ENCODE measurements around the gene GXYLT1.

Gene GXYLT1

DNA sequence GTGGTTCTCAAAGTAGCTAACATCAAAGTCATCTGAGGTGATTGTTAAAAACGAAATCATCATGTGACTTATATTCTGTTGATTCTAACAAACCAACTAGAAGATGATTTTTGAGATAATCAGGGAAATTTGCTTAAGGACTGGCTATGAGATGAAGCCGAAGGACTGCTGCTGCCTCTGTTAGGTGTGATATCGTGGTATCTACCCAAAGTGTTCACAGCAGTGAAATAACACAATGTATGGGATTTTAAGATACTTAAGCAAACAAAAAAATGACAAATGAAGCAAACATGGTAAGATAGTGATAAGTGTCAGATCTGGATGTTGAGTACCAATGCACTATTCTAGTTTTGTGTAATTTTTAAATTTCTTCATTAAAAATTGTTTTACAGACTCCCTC, 59.1 kb downstream of the GXYLT1 start:
- H3K36me3 ChIP-seq (ENCODE audit: control insufficient read depth, low read length), result peaks cover 26% of the 10 kb centered on the region
- TF ChIP-seq, protein P1, sequence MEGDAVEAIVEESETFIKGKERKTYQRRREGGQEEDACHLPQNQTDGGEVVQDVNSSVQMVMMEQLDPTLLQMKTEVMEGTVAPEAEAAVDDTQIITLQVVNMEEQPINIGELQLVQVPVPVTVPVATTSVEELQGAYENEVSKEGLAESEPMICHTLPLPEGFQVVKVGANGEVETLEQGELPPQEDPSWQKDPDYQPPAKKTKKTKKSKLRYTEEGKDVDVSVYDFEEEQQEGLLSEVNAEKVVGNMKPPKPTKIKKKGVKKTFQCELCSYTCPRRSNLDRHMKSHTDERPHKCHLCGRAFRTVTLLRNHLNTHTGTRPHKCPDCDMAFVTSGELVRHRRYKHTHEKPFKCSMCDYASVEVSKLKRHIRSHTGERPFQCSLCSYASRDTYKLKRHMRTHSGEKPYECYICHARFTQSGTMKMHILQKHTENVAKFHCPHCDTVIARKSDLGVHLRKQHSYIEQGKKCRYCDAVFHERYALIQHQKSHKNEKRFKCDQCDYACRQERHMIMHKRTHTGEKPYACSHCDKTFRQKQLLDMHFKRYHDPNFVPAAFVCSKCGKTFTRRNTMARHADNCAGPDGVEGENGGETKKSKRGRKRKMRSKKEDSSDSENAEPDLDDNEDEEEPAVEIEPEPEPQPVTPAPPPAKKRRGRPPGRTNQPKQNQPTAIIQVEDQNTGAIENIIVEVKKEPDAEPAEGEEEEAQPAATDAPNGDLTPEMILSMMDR (IDR thresholded peaks at IDR 0.05; ENCODE audit: low read depth, low read length, poor library complexity, severe bottlenecking), result no peak
- no peak for TF ChIP-seq EZH2phosphoT487 (IDR thresholded peaks at IDR 0.05; ENCODE audit: borderline replicate concordance, low read length)

DNA sequence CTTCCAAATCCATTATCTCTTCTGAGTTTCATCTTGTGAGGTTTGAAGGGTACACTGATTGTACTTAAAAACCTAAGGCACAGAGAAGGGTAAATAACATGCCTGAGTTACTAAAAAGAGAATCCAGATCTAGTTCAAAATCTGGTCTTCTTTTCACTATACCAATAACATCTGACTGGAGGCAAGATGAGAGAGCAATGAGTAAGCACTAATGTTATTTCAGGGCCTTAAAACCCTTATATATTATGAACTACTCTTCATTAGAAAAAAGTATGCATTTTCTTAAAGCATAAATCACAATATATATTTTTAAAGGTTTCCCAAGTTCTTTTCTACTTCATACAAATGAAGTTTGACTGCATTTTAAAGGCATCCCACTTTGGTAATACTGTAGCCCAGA, 60.2 kb downstream of the GXYLT1 start:
- Histone ChIP-seq H3K4me3 (ENCODE audit: low read length) (no peak overlapping the region), H3K4me2 (ENCODE audit: low read length) (no peak overlapping the region), H3K4me1 (ENCODE audit: control insufficient read depth, low read length) (no peaks in the 10 kb centered on the region), H3F3A (ENCODE audit: control insufficient read depth, insufficient read depth) (no peaks in the 10 kb centered on the region), H3K27me3 (ENCODE audit: control insufficient read depth, low read length) (no peaks in the 10 kb centered on the region), H3K27ac (ENCODE audit: low read depth, low read length) (no peak overlapping the region), H3K79me2 (ENCODE audit: control insufficient read depth, low read length) (no peaks in the 10 kb centered on the region), H3K9me2 (replicated peaks; ENCODE audit: control insufficient read depth, low read length) (no peaks in the 10 kb centered on the region), H3K36me3 (ENCODE audit: control insufficient read depth, low read length) (peaks cover 19% of the 10 kb centered on the region), H3K9me3 (ENCODE audit: control insufficient read depth, insufficient read depth, low read length) (no peaks in the 10 kb centered on the region), H4K20me1 (ENCODE audit: control insufficient read depth, insufficient read depth, low read depth, low read length) (no peaks in the 10 kb centered on the region)
- TF ChIP-seq, protein P1 (IDR thresholded peaks at IDR 0.05; ENCODE audit: low read depth, low read length, poor library complexity, severe bottlenecking), result no peak
- no peak for TF ChIP-seq EZH2phosphoT487 (IDR thresholded peaks at IDR 0.05; ENCODE audit: borderline replicate concordance, low read length)

More for the DNA sequence above, 59.1 kb downstream of the GXYLT1 start:
- Histone ChIP-seq H3K27me3 (ENCODE audit: control insufficient read depth, low read length) (no peaks in the 10 kb centered on the region), H3F3A (ENCODE audit: control insufficient read depth, insufficient read depth) (no peaks in the 10 kb centered on the region), H4K20me1 (ENCODE audit: control insufficient read depth, insufficient read depth, low read depth, low read length) (no peaks in the 10 kb centered on the region), H3K4me2 (ENCODE audit: low read length) (no peak overlapping the region), H3K9me3 (ENCODE audit: control insufficient read depth, insufficient read depth, low read length) (no peaks in the 10 kb centered on the region), H3K27ac (ENCODE audit: low read depth, low read length) (no peak overlapping the region), H3K4me3 (ENCODE audit: low read length) (no peak overlapping the region), H3K79me2 (ENCODE audit: control insufficient read depth, low read length) (no peaks in the 10 kb centered on the region), H3K9me2 (replicated peaks; ENCODE audit: control insufficient read depth, low read length) (no peaks in the 10 kb centered on the region), H3K4me1 (ENCODE audit: control insufficient read depth, low read length) (no peaks in the 10 kb centered on the region)

DNA sequence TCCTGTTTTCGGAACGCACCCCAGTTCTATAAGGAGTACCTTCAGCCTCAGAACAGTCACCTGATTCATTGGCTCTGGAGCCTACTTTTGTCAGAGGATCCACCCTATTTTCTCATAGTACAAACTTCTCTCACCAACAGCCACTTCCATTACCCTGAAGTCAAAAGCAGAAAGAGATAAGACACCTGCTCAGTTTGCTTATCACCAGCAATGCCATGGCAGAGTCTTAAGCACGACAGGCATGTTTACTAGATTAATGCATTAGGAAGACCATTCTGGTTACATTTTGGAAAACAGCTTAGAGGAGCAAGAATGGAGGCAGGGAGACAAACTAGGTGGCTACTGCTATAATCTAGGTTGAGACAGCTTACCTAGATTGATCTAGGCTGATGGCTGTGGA, 67.7 kb downstream of the GXYLT1 start:
- Histone ChIP-seq H3K9me2 (replicated peaks; ENCODE audit: control insufficient read depth, low read length) (no peaks in the 10 kb centered on the region), H3K27me3 (ENCODE audit: control insufficient read depth, low read length) (no peaks in the 10 kb centered on the region), H3K4me1 (ENCODE audit: control insufficient read depth, low read length) (no peaks in the 10 kb centered on the region), H3K36me3 (ENCODE audit: control insufficient read depth, low read length) (no peaks in the 10 kb centered on the region), H3K27ac (ENCODE audit: low read depth, low read length) (no peak overlapping the region), H3K4me3 (ENCODE audit: low read length) (no peak overlapping the region), H3K9me3 (ENCODE audit: control insufficient read depth, insufficient read depth, low read length) (no peaks in the 10 kb centered on the region), H3F3A (ENCODE audit: control insufficient read depth, insufficient read depth) (no peaks in the 10 kb centered on the region), H3K4me2 (ENCODE audit: low read length) (no peak overlapping the region), H3K79me2 (ENCODE audit: control insufficient read depth, low read length) (no peaks in the 10 kb centered on the region), H4K20me1 (ENCODE audit: control insufficient read depth, insufficient read depth, low read depth, low read length) (no peaks in the 10 kb centered on the region)
- no peak for TF ChIP-seq EZH2phosphoT487 (IDR thresholded peaks at IDR 0.05; ENCODE audit: borderline replicate concordance, low read length)
- TF ChIP-seq, protein P1 (IDR thresholded peaks at IDR 0.05; ENCODE audit: low read depth, low read length, poor library complexity, severe bottlenecking), result no peak

DNA sequence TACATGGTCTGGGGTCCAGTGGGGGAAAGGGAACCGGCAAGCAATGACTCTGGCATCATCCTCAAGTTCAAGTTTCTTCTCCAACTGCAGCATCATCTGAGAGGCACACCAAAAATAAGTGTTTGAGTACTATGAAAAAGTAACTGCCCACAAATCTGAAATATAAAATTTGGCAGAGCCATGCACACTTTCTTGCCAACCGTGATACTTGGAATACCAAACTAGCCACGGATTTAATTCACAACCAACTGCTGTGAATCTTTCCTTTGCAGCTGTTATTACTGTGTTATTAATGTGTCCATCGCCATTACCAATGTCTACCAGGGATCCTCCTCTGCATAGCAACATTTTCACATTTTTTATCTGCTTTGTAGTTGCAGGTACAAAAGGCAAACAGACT, 74.6 kb downstream of the GXYLT1 start:
- H3K9me3 ChIP-seq (ENCODE audit: control insufficient read depth, insufficient read depth, low read length), result no peaks in the 10 kb centered on the region

More for the DNA sequence above, 74.6 kb downstream of the GXYLT1 start:
- no peaks in the 10 kb centered on the region for H3K4me1 ChIP-seq (ENCODE audit: control insufficient read depth, low read length)
- H3K9me2 ChIP-seq (replicated peaks; ENCODE audit: control insufficient read depth, low read length), result no peaks in the 10 kb centered on the region
- no peak for TF ChIP-seq EZH2phosphoT487 (IDR thresholded peaks at IDR 0.05; ENCODE audit: borderline replicate concordance, low read length)
- TF ChIP-seq, protein P1 (IDR thresholded peaks at IDR 0.05; ENCODE audit: low read depth, low read length, poor library complexity, severe bottlenecking), result no peak
- no peaks in the 10 kb centered on the region for H4K20me1 ChIP-seq (ENCODE audit: control insufficient read depth, insufficient read depth, low read depth, low read length)
- no peak overlapping the region for H3K27ac ChIP-seq (ENCODE audit: low read depth, low read length)
- H3K36me3 ChIP-seq (ENCODE audit: control insufficient read depth, low read length), result no peaks in the 10 kb centered on the region
- H3K79me2 ChIP-seq (ENCODE audit: control insufficient read depth, low read length), result no peaks in the 10 kb centered on the region
- no peaks in the 10 kb centered on the region for H3F3A ChIP-seq (ENCODE audit: control insufficient read depth, insufficient read depth)
- H3K4me2 ChIP-seq (ENCODE audit: low read length), result no peak overlapping the region
- no peaks in the 10 kb centered on the region for H3K27me3 ChIP-seq (ENCODE audit: control insufficient read depth, low read length)
- H3K4me3 ChIP-seq (ENCODE audit: low read length), result no peak overlapping the region
